ENCODE data around the gene TMEM150B. TPM values are rescaled to one million over a fixed set of nuclear protein-coding genes. Genes with fewer than 3 reads are reported as not detected.

The TMEM150B gene
- polyA plus RNA-seq, 3 donors: 10.1 to 65.6 (median 11.2) TPM

- TF ChIP-seq, protein P1, sequence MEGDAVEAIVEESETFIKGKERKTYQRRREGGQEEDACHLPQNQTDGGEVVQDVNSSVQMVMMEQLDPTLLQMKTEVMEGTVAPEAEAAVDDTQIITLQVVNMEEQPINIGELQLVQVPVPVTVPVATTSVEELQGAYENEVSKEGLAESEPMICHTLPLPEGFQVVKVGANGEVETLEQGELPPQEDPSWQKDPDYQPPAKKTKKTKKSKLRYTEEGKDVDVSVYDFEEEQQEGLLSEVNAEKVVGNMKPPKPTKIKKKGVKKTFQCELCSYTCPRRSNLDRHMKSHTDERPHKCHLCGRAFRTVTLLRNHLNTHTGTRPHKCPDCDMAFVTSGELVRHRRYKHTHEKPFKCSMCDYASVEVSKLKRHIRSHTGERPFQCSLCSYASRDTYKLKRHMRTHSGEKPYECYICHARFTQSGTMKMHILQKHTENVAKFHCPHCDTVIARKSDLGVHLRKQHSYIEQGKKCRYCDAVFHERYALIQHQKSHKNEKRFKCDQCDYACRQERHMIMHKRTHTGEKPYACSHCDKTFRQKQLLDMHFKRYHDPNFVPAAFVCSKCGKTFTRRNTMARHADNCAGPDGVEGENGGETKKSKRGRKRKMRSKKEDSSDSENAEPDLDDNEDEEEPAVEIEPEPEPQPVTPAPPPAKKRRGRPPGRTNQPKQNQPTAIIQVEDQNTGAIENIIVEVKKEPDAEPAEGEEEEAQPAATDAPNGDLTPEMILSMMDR (IDR thresholded peaks at IDR 0.05): no peak
- no peak overlapping the region for H3K9ac ChIP-seq (ENCODE audit: insufficient read depth, low read length, poor library complexity, severe bottlenecking)
- Mint-ChIP-seq H3K4me1 (no peaks in the 10 kb centered on the region), H3K36me3 (no peaks in the 10 kb centered on the region), H3K4me3 (no peak overlapping the region), H3K9me3 (no peaks in the 10 kb centered on the region), H3K27me3 (ENCODE audit: low read depth in 3 of 3) (peaks cover 2 to 22% (median 18%) of the 10 kb centered on the region in 3 donors), H3K27ac (no peak overlapping the region)
- 92% methylated on average over 32 of the region's 38 CpGs for WGBS (ENCODE audit: insufficient coverage)
- no peaks in the 10 kb centered on the region for H3K36me3 ChIP-seq (replicated peaks in 1 of 2; ENCODE audit: control insufficient read depth in 1 of 2, insufficient read depth in 2 of 2, low read length in 2 of 2)
- H3K9me3 ChIP-seq (replicated peaks in 1 of 2; ENCODE audit: control insufficient read depth in 1 of 2, insufficient read depth in 1 of 2, low read length in 2 of 2): no peaks in the 10 kb centered on the region
- no peak overlapping the region for H2AFZ ChIP-seq (ENCODE audit: insufficient read depth, low read depth, low read length, poor library complexity, severe bottlenecking)
- no peak overlapping the region for H3K4me3 ChIP-seq (replicated peaks in 1 of 3; ENCODE audit: low read depth in 2 of 3, low read length in 3 of 3)
- no peaks in the 10 kb centered on the region for H4K20me1 ChIP-seq (ENCODE audit: insufficient read depth, low read length)
- no peaks in the 10 kb centered on the region for H3K79me2 ChIP-seq (ENCODE audit: insufficient read depth, low read length)
- H3K4me1 ChIP-seq (ENCODE audit: control insufficient read depth in 1 of 2, insufficient read depth in 2 of 2, low read length in 2 of 2): no peaks in the 10 kb centered on the region
- H3K27me3 ChIP-seq (ENCODE audit: control insufficient read depth in 2 of 2, insufficient read depth in 2 of 2, low read length in 2 of 2): peaks cover 0 to 2% of the 10 kb centered on the region in 2 donors
- H3K4me2 ChIP-seq (replicated peaks; ENCODE audit: extremely low read depth, low read length, poor library complexity, severe bottlenecking): no peak overlapping the region
- intact Hi-C loops (cut with micrococcal nuclease): no loop called here
- no peak for DNase-seq
- H3K27ac ChIP-seq (ENCODE audit: low read depth in 1 of 2, low read length in 2 of 2): no peak overlapping the region
These were observed 37.2 kb upstream of the TMEM150B start for GRCh38 chr19:55362174-55362989.

- Histone ChIP-seq H3K36me3 (replicated peaks in 1 of 2; ENCODE audit: control insufficient read depth in 1 of 2, insufficient read depth in 2 of 2, low read length in 2 of 2) (no peaks in the 10 kb centered on the region), H3K9ac (ENCODE audit: insufficient read depth, low read length, poor library complexity, severe bottlenecking) (no peak overlapping the region), H2AFZ (ENCODE audit: insufficient read depth, low read depth, low read length, poor library complexity, severe bottlenecking) (no peak overlapping the region), H4K20me1 (ENCODE audit: insufficient read depth, low read length) (no peaks in the 10 kb centered on the region), H3K4me1 (ENCODE audit: control insufficient read depth in 1 of 2, insufficient read depth in 2 of 2, low read length in 2 of 2) (no peaks in the 10 kb centered on the region), H3K79me2 (ENCODE audit: insufficient read depth, low read length) (no peaks in the 10 kb centered on the region), H3K27ac (ENCODE audit: low read depth in 1 of 2, low read length in 2 of 2) (no peak overlapping the region), H3K27me3 (ENCODE audit: control insufficient read depth in 2 of 2, insufficient read depth in 2 of 2, low read length in 2 of 2) (peaks cover 0 to 16% of the 10 kb centered on the region in 2 donors), H3K4me2 (replicated peaks; ENCODE audit: extremely low read depth, low read length, poor library complexity, severe bottlenecking) (no peak overlapping the region), H3K9me3 (replicated peaks in 1 of 2; ENCODE audit: control insufficient read depth in 1 of 2, insufficient read depth in 1 of 2, low read length in 2 of 2) (no peaks in the 10 kb centered on the region), H3K4me3 (replicated peaks in 1 of 3; ENCODE audit: low read depth in 2 of 3, low read length in 3 of 3) (no peak overlapping the region)
- intact Hi-C loops (cut with micrococcal nuclease): no loop called here
- peaks cover 17 to 31% (median 21%) of the 10 kb centered on the region in 3 donors for H3K27me3 Mint-ChIP-seq (ENCODE audit: low read depth in 3 of 3)
- no peak overlapping the region for H3K4me3 Mint-ChIP-seq
- H3K9me3 Mint-ChIP-seq: peaks cover 0 to 1% (median 0%) of the 10 kb centered on the region in 7 donors
- no peak overlapping the region for H3K27ac Mint-ChIP-seq
- 93% methylated on average over 13 of the region's 16 CpGs for WGBS (ENCODE audit: insufficient coverage)
- no peaks in the 10 kb centered on the region for H3K36me3 Mint-ChIP-seq
- TF ChIP-seq, protein P1 (IDR thresholded peaks at IDR 0.05): no peak
- no peaks in the 10 kb centered on the region for H3K4me1 Mint-ChIP-seq
- no peak for DNase-seq
These were observed 35.8 kb upstream of the TMEM150B start for GRCh38 chr19:55360902-55361301.

All from CD14-positive monocyte (primary cell).